Caco-2 (cell line): ENCODE measurements around the gene GPR107. TPM values are rescaled to one million over a fixed set of nuclear protein-coding genes. Genes with fewer than 3 reads are reported as not detected.
"Not testable (repeated sequence)": the region's sequence is repeated elsewhere in the genome, so short reads cannot be mapped to it uniquely, and the experiment has no call there.

Experiments
- BruUV-seq: library from RNA; stranded (reverse); fragments of 400-500 nt; replicated peaks from 2 replicates; lab custom pipeline; 2021; lab: Mats Ljungman, UMichigan
- CTCF ChIA-PET: fragments of 300-600 bp; sonication (Branson Sonifier 250); formaldehyde crosslinking; loops from one replicate; lab custom pipeline; 2022; ENCODE audit warnings: antibody characterized with exemption; lab: Charles Lee
- POLR2A ChIA-PET: fragments of 300-600 bp; sonication (Branson Sonifier 250); formaldehyde crosslinking; loops from one replicate; lab custom pipeline; 2022; ENCODE audit warnings: antibody characterized with exemption; lab: Charles Lee
- DNase-seq, 2 experiments: peaks; one replicate each; pipeline versions ENCODE4 v3.0.0 to v3.0.0-alpha.2; 2020 to 2022
- H3K27me3 ChIP-seq: replicated peaks from 2 replicates; pipeline ENCODE4 v1.6.0; 2011; ENCODE audit warnings: low read length; ENCODE audit not compliant: control insufficient read depth, insufficient read depth
- H3K36me3 ChIP-seq: 2 replicates; pipeline ENCODE4 v1.5.1; 2011; ENCODE audit warnings: low read length; ENCODE audit not compliant: control insufficient read depth, insufficient read depth
- H3K4me1 ChIP-seq: fragments of 250-450 bp; sonication (Bioruptor Pico); 2 replicates; pipeline ENCODE4 v1.5.1; 2020; ENCODE audit warnings: mild to moderate bottlenecking
- H3K4me3 ChIP-seq: 2 replicates; pipeline ENCODE4 v1.5.1; 2011; ENCODE audit warnings: low read depth, mild to moderate bottlenecking, control low read depth, low read length
- H3K9me3 ChIP-seq: fragments of 250-450 bp; sonication (Bioruptor Pico); 2 replicates; pipeline ENCODE4 v1.5.1; 2020; ENCODE audit warnings: mild to moderate bottlenecking, moderate library complexity
- H3K27ac Mint-ChIP-seq: one replicate; pipeline ENCODE4 v1.8.0; 2022; ENCODE audit warnings: mixed read lengths; ENCODE audit not compliant: unreplicated experiment
- H3K27me3 Mint-ChIP-seq: one replicate; pipeline ENCODE4 v1.8.0; 2022; ENCODE audit warnings: mixed read lengths; ENCODE audit not compliant: insufficient read depth, unreplicated experiment
- H3K36me3 Mint-ChIP-seq: one replicate; pipeline ENCODE4 v1.8.0; 2022; ENCODE audit warnings: mild to moderate bottlenecking, mixed read lengths; ENCODE audit not compliant: insufficient read depth, unreplicated experiment
- H3K4me1 Mint-ChIP-seq: one replicate; pipeline ENCODE4 v1.8.0; 2022; ENCODE audit warnings: low read depth, mixed read lengths; ENCODE audit not compliant: unreplicated experiment
- H3K4me3 Mint-ChIP-seq: one replicate; pipeline ENCODE4 v1.8.0; 2022; ENCODE audit warnings: mild to moderate bottlenecking, moderate library complexity, mixed read lengths; ENCODE audit not compliant: unreplicated experiment
- H3K9me3 Mint-ChIP-seq: one replicate; pipeline ENCODE4 v1.8.0; 2022; ENCODE audit warnings: mixed read lengths; ENCODE audit not compliant: unreplicated experiment
- intact Hi-C: fragments of 100-400 bp; cut with micrococcal nuclease; formaldehyde crosslinking; loops from one replicate; pipeline ENCODE4 v1.10.0; 2022; ENCODE audit not compliant: unreplicated experiment
- total RNA-seq: library from RNA; stranded (reverse); gene quantifications from 2 replicates; pipeline ENCODE4 v1.2.3, GENCODE V29; 2022
- TF ChIP-seq, protein P1 (sequence below), 2 experiments: fragments of 200-600 bp in 1 of 2; IDR thresholded peaks; 1 replicate in 1 of 2; 2 replicates in 1 of 2; pipeline versions ENCODE4 v1.5.1 to v1.8.0; 2011 to 2022; ENCODE audit warnings: antibody characterized with exemption in 1 of 2, control low read depth in 1 of 2, inconsistent platforms in 1 of 2, low read depth in 1 of 2, low read length in 1 of 2, mild to moderate bottlenecking in 1 of 2, moderate library complexity in 1 of 2; ENCODE audit not compliant: insufficient read depth in 1 of 2, severe bottlenecking in 1 of 2, unreplicated experiment in 1 of 2

GPR107 gene
- total RNA-seq, 1 experiment from 2014 or later, result 53.1 TPM

DNA sequence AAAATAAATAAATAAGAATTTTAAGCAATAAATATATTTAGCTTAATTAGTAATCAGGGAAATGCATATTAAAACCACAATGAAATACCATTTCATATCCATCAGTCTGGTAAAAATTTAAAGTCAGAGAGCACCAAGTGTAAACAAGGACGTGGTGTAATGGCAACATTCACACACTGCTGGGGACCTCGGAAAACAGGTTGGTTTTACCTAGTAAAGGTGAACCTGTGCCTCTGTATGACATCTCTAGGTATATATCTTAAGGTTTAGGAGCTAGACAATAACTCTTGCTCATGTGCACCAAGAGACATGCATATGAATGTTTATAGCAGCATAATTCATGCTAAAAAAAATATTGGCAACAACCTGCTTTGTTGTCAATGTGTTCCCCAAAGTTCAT, 40.4 kb upstream of the GPR107 start:
- Histone ChIP-seq H3K36me3 (no peaks in the 10 kb centered on the region), H3K27me3 (no peaks in the 10 kb centered on the region), H3K4me1 (peaks cover 8% of the 10 kb centered on the region; the same call in 1 of the 2 replicates), H3K4me3 (no peak overlapping the region), H3K9me3 (peaks cover 14% of the 10 kb centered on the region)
- no peak overlapping the region for H3K27ac Mint-ChIP-seq
- no peaks in the 10 kb centered on the region for H3K4me1 Mint-ChIP-seq
- BruUV-seq, result no TSS peak
- H3K4me3 Mint-ChIP-seq, result no peak overlapping the region
- H3K9me3 Mint-ChIP-seq, result peaks cover 10% of the 10 kb centered on the region
- intact Hi-C loops, result no loop called here
- POLR2A ChIA-PET, result no interaction called here
- no peaks in the 10 kb centered on the region for H3K36me3 Mint-ChIP-seq
- TF ChIP-seq, protein P1, sequence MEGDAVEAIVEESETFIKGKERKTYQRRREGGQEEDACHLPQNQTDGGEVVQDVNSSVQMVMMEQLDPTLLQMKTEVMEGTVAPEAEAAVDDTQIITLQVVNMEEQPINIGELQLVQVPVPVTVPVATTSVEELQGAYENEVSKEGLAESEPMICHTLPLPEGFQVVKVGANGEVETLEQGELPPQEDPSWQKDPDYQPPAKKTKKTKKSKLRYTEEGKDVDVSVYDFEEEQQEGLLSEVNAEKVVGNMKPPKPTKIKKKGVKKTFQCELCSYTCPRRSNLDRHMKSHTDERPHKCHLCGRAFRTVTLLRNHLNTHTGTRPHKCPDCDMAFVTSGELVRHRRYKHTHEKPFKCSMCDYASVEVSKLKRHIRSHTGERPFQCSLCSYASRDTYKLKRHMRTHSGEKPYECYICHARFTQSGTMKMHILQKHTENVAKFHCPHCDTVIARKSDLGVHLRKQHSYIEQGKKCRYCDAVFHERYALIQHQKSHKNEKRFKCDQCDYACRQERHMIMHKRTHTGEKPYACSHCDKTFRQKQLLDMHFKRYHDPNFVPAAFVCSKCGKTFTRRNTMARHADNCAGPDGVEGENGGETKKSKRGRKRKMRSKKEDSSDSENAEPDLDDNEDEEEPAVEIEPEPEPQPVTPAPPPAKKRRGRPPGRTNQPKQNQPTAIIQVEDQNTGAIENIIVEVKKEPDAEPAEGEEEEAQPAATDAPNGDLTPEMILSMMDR (IDR thresholded peaks at IDR 0.05; ENCODE audit: insufficient read depth in 1 of 2, low read depth in 1 of 2, low read length in 1 of 2, severe bottlenecking in 1 of 2, unreplicated experiment in 1 of 2), result no peak
- DNase-seq, result no peak
- CTCF ChIA-PET, result no interaction called here
- H3K27me3 Mint-ChIP-seq, result no peaks in the 10 kb centered on the region

DNA sequence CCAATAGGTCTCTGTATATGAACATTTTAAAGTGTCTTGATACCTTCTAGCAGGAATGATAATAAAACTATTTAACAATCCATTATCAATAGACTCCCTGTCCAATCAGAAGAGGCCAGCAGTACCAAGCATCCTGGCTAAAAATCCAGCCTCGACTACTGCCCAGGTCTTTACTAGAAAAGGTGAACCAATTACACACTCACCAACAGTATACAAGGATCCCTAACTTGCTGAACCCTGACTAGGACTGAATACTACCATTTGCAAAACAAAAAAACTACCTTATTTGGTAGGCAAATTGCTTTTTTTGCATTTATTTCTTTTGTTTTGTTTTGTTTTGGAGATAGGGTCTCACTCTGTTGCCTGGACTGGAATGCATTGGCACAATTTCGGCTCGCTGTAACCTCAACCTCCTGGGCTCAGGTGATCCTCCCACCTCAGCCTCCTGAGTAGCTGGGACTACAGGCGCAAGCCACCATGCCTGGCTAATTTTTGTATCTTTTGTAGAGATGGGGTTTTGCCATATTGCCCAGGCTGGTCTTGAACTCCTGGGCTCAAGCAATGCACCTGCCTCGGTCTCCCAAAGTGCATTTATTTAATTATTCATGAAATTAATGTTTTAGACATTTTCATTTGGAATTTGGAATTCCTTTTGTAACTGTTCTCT, 38.2 kb upstream of the GPR107 start:
- ChIA-PET CTCF (no interaction called here), POLR2A (no interaction called here)
- no peak for DNase-seq
- Mint-ChIP-seq H3K27me3 (no peaks in the 10 kb centered on the region), H3K4me1 (no peaks in the 10 kb centered on the region), H3K36me3 (no peaks in the 10 kb centered on the region), H3K9me3 (peaks cover 8% of the 10 kb centered on the region), H3K4me3 (no peak overlapping the region), H3K27ac (no peak overlapping the region)
- no peaks in the 10 kb centered on the region for H3K27me3 ChIP-seq
- peaks cover 14% of the 10 kb centered on the region for H3K9me3 ChIP-seq
- H3K4me1 ChIP-seq, result no peaks in the 10 kb centered on the region
- BruUV-seq, result no TSS peak
- no peak overlapping the region for H3K4me3 ChIP-seq
- TF ChIP-seq, protein P1 (IDR thresholded peaks at IDR 0.05; ENCODE audit: insufficient read depth in 1 of 2, low read depth in 1 of 2, low read length in 1 of 2, severe bottlenecking in 1 of 2, unreplicated experiment in 1 of 2), result no peak
- H3K36me3 ChIP-seq, result no peaks in the 10 kb centered on the region
- intact Hi-C loops, result no loop called here

DNA sequence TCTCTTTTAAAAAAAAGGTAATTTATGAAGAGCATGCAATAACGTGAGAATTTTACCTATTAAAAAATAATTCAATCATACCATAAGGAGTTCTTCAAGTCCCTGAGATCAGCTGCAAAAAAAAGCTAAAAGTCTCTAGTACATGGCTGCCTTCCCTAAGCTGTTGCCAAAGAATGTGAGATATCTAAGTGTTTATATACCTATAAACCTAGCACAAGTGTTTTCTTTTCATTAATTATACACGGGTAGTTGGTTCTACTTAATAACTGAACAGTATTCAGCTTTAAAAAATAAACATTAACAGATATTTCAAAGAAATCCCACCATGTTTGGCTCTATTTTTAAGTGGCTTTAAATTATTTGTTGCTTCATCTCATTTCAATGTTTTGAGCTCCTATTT, 36.6 kb upstream of the GPR107 start:
- no peaks in the 10 kb centered on the region for H3K36me3 ChIP-seq
- BruUV-seq, result no TSS peak
- H3K9me3 ChIP-seq, result peaks cover 5% of the 10 kb centered on the region
- H3K4me3 ChIP-seq, result no peak overlapping the region
- no peaks in the 10 kb centered on the region for H3K4me1 ChIP-seq
- DNase-seq, result no peak
- Mint-ChIP-seq H3K9me3 (no peaks in the 10 kb centered on the region), H3K4me3 (no peak overlapping the region), H3K36me3 (no peaks in the 10 kb centered on the region), H3K27ac (no peak overlapping the region), H3K27me3 (no peaks in the 10 kb centered on the region), H3K4me1 (no peaks in the 10 kb centered on the region)
- ChIA-PET POLR2A (no interaction called here), CTCF (interaction anchor here (0.6 kb wide), 1 partner anchor 108 kb away, joined by 4 read pairs; no protein-coding TSS in a partner anchor)
- intact Hi-C loops, result no loop called here
- H3K27me3 ChIP-seq, result no peaks in the 10 kb centered on the region
- TF ChIP-seq, protein P1 (IDR thresholded peaks at IDR 0.05; ENCODE audit: insufficient read depth in 1 of 2, low read depth in 1 of 2, low read length in 1 of 2, severe bottlenecking in 1 of 2, unreplicated experiment in 1 of 2), result no peak

DNA sequence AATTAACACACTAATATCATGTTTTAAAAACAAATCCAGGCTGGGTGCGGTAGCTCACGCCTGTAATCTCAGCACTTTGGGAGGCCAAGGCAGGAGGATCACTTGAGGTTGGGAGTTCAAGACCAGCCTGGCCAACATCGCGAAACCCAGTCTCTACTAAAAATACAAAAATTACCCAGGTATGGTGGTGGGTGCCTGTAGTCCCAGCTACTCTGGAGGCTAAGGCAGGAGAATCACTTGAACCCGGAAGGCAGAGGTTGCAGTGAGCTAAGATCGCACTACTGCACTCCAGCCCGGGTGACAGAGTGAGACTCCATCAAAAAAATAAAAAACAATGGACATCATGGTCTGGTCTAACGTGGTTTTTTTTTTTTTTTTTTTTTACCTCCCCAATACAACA, 36.2 kb upstream of the GPR107 start:
- POLR2A ChIA-PET, H3K27me3 ChIP-seq, intact Hi-C loops, H3K4me1 ChIP-seq, H3K4me3 ChIP-seq, H3K9me3 ChIP-seq, H3K27ac Mint-ChIP-seq, H3K27me3 Mint-ChIP-seq, H3K36me3 ChIP-seq, DNase-seq, H3K4me1 Mint-ChIP-seq, BruUV-seq, H3K9me3 Mint-ChIP-seq, H3K36me3 Mint-ChIP-seq, H3K4me3 Mint-ChIP-seq: not testable (repeated sequence)
- CTCF ChIA-PET, result interaction anchor here (0.6 kb wide), 1 partner anchor 108 kb away, joined by 4 read pairs; no protein-coding TSS in a partner anchor
